Measurements from ENCODE around the gene DLEC1.

GRCh38 chr3:38090453-38090852, 51.4 kb downstream of the DLEC1 start:
- no peak for TF ChIP-seq EZH2phosphoT487 (conservative IDR thresholded peaks at IDR 0.05; ENCODE audit: low read length)
- no peak for TF ChIP-seq CTCF (IDR thresholded peaks at IDR 0.05; ENCODE audit: insufficient read depth, low read length, poor library complexity, severe bottlenecking)

Data from SU-DHL-6 (cell line).